Stimulated activated naive CD4-positive, alpha-beta T cell (primary cell): ENCODE results near the gene CCDC192.
"Not testable (repeated sequence)": the region's sequence is repeated elsewhere in the genome, so short reads cannot be mapped to it uniquely, and the experiment has no call there.

Experiments
- DNase-seq, 6 experiments: peaks; one replicate each; lab custom pipeline; 2025; lab: John Stamatoyannopoulos, UW

CCDC192 gene

DNA sequence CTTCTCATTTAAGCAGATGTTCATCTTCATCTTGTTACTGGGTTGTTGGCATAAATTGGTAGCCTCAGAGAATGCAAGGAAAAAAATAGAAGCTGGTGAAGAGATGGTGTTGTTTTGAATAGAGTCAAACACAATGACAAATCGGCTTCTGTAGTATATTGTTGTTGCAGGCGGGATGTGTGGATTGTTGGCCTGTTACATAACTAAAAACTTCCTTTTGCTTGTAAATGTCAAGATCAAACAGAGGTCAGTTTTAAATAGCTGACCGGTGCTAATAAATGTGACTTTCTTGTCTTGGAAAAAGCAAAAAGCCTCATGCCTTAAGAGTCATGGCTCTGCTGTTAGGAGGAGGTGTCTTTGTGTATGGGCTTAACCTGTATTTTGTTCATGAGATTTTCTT lies 59.2 kb downstream of the CCDC192 start:
- no peak for DNase-seq

- DNase-seq = no peak
Observed at GRCh38 chr5:127766676-127767335, 63.6 kb downstream of the CCDC192 start.

- DNase-seq = no peak
Observed at GRCh38 chr5:127769386-127769785, 66.2 kb downstream of the CCDC192 start.

- no peak for DNase-seq
Observed at GRCh38 chr5:127770272-127770671, 67.1 kb downstream of the CCDC192 start.

DNA sequence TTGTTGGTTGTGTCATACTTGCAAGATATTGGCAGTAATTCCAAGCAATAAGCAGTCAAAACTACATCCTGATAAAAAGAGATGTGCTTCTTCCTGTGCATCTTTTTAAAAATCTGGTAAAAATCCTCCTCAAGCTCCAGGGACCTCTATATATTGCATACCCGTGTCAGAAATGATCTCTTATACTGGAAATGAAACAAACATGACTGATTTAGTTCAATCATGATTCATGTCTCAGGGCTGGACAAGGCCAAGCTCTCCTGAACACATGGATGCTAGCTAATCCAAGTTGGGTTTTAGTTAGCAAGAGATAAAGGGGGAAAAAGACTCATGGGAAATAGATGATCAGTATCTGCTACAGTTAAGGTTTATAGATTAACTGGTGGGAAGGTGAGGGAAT lies 69.3 kb downstream of the CCDC192 start:
- no peak for DNase-seq

GRCh38 chr5:127774221-127774620 lies 71.0 kb downstream of the CCDC192 start:
- DNase-seq = no peak

DNA sequence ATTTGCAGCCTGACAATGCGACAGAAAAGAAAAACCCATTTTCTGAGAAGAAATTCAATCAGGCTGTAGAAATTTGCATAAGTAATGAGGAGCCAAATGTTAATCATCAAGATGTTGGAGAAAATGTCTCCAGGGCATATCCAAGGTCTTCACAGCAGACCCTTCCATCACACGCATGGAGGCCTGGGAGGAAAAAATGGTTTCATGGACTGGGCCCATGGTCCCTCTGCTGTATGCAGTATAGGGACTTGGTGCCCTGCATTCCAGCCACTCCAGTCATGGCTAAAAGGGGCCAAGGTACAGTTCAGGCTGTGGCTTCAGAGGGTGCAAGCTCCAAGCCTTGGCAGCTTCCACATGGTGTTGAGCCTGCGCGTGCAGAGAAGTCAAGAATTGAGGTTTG lies 73.3 kb downstream of the CCDC192 start:
- DNase-seq = no peak

DNA sequence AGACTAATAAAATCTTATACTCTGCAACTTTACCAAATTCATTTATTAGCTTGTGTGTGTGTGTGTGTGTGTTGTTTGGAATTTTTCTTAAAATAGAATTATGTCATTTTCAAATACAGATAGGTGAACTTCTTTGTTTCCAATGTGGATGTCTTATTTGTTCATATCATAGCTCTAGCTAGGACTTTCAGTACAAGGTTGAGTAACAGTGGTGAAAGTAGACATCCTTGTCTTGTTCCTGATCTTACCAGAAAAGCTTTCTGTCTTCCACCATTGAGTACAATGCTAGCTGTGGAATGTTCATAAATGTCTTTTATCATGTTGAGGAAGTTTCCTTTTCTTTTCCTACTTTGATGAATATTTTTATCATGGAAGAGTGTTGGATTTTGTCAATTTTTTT lies 74.8 kb downstream of the CCDC192 start:
- DNase-seq = no peak

GRCh38 chr5:127782450-127782849 lies 79.3 kb downstream of the CCDC192 start:
- not testable (repeated sequence) for DNase-seq

DNA sequence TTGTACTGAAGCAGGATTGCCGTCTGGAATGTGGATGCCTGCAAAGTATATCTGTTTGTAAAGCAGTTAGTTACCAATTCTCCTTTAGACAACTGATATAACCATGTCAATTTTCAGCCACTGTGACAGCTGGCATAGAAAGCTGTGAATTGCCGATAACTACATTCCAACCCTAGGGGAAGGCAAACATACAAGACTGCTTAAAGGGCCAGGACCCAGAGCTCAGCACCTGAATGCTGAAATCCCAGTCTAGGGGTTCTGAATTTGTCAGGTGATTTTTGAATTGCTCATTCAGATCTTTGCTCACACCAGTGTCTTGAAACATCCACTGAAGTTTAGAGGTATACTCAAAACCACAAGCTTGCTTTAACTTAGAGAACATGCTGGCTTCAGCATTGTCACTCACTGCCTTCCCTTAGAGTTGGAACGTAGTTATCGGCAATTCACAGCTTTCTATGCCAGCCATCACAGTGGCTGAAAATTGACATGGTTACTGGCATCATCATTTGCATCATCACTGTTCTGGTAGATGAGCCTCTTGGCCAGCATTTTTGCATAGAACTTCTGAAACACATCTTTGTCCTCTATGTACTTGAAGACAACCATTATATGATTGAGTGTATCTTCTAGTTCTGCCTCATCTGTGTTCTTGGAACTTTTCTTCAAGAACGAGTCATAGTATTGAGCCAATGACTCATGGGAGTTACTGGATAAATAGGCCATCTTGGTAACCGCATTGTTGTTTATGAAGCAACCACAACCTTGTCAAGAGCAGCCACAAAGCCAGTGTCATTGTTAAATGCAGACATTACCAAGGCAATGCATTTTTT lies 82.1 kb downstream of the CCDC192 start:
- no peak for DNase-seq

- no peak for DNase-seq
Observed at GRCh38 chr5:127791439-127791838, 88.2 kb downstream of the CCDC192 start.

- not testable (repeated sequence) for DNase-seq
Observed at GRCh38 chr5:127791908-127792307, 88.7 kb downstream of the CCDC192 start.

DNA sequence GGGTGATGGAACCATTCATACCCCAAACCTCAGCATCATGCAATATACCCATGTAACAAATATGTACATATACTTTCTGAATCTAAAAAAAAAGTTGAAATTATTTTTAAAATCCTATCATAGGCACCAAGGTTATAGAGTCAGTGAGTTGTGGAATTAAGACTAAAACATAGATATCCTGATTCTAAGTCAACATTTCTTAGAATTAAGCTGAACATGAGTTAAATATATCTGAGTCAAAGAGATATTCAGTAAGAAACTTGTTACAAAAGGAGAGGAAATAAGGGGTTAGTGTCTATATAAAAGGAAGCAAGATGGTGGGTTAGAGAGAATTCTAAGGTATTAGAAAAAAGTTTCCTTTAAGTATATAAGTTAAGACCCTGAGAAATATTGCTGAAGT lies 89.9 kb downstream of the CCDC192 start:
- DNase-seq = no peak

DNA sequence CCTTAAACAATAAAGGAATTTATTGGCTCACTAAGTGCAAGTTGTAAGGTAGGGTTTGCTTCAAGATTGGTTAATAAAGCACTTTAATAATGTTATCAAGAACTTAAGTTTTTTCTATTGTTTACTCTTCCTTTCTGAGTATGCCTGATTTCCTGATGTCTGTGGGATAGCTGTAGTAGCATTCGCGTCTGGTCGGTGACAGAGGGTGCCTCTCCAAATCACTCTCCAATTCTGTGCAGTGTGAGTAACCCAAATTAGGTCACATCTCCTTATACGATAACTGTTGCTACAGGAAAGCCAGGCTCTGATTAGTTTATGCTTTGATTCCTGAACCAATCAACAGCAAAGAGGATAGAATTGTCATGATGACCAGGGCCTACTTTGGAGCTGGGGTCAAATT lies 90.7 kb downstream of the CCDC192 start:
- DNase-seq = no peak

DNA sequence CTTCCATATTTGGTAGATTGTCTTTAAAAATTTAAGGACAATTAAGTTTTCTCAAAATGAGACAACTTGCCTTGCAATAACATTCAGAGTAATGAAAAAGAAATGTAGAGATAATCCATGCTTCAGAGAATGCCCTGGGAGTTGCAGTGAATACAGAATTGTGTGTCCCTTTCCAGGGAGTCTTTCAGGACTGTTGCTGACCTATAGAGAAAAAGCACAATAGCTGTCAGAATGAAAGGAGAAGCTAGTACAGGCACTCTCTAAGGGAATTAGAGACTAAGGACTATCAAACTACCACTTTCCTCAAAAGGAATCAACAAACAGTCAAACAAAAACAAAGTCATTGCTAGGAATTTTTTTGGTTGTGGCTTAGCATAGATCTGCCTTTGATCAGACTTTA lies 93.0 kb downstream of the CCDC192 start:
- DNase-seq = no peak

DNA sequence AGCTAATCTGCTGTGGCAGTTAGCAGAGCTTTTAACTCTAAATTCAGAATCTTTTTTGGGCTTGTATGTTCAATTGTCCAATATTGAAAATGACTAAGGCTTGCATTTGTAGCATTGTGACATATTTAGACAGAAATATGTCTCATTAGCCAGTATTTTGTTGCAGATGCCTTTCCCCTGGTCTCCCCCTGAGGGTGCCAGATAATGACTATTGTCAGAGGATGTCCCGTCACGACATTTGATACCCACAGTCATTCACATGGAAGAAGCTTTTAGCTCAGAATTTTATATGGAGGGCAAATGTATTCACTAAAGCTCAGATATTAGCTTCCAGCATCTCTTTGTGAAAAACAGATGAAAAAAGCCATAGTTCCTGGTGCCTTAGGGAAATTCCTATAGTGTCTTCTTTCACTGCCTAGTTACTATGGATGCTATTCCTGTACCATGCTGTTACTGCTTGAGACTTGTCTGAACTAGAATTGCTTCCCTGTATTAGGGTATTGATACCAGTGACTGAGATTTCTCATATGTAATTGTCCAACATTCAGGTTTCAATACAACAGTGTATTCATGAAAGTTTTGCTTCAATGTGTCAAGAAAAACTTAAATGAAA lies 96.2 kb downstream of the CCDC192 start:
- DNase-seq = no peak

DNA sequence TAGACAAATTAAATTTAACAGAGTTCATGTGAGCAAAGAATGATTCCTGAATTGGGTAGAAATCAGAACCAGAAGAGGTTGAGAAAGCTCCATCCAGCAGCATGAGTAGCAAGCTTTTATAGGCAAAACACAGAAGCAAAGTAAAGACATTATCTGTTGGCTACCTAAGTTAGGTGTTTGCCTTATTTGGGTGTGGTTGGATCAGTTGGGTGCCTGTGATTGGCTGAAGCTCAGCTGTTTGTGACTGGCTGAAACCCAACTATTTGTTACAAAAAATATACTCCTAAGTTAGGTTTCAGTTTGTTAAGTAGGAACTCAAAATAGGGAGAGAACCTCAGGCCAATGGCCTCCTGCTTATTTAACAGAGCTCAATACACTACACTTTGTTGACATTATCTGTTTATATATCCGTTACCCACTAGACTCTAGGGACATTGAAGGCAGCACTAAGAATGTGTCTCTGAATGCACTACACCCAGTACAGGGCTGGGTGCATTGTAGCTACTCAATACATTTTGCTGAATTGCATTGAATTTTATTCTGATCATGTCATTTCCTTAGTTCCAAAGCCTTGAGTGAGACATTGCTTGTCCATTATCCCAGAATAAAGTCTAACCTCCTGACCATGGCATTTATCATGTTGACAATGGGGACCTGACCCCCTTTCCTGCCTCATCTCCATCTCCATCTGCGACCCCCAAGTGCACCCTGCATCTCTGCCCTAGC lies 98.7 kb downstream of the CCDC192 start:
- no peak for DNase-seq

DNA sequence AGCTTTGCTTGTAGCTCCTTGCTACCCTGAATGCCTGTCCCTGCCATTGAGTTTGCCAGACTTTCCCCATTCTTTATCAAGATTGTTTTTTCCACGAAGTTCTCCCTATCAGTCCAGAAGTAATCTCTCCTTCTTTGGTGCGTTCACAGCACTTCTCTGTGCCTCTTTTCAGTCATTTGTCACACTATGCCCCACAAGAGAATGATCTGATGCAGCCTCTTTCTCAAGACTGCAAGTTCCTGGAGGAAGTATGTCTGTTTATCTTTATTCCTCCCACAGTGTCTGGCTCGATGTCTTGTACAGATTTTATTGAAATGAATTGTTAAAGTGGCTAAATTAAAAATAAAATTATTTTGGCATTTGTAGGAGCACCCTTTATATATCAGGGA lies 99.3 kb downstream of the CCDC192 start:
- no peak for DNase-seq

DNA sequence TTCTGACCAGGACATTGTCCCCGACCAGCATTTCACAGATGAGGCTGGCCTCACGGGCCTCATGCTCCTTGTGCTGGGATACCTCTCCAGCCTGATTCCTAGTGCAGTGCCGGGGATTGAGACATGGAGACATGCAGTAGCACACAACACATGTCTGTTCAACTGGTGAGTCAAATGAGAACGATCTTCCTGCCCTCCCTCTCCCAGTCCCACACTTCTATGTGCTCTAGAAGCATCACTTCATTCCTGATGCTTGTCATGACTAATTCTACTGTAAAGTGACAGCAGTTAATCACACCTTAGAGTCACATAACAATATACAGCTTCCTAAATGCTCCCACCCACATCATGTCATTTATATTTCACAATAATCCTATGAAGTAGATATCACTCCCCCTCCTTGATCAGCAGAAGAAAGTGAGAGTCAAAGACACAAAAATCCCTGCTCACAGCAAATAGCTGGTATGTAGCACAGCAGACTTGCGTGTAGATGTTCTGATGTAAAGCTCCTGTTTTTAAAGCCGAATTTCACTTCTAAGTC lies 101.8 kb downstream of the CCDC192 start:
- no peak for DNase-seq

- no peak for DNase-seq
Observed at GRCh38 chr5:127805448-127805847, 102.3 kb downstream of the CCDC192 start.

DNA sequence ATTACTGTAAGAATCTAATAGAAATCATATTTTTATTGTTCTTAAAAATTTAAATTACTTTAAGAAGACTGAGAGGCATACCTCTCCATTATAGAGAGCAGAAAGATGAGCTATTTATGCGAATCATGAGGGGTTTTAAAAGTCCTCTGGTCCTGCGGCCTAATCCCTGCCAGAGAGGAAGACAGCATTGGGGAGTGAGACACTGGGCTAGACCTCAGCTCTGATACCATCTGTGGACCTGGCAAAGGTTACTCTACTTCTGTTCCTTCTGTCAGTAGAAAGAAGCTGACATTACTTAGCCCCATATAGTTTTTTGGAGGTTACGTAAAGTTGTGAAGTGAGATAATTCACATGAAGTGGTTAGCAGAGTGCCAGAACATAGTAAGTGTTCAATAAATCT lies 103.6 kb downstream of the CCDC192 start:
- no peak for DNase-seq

DNA sequence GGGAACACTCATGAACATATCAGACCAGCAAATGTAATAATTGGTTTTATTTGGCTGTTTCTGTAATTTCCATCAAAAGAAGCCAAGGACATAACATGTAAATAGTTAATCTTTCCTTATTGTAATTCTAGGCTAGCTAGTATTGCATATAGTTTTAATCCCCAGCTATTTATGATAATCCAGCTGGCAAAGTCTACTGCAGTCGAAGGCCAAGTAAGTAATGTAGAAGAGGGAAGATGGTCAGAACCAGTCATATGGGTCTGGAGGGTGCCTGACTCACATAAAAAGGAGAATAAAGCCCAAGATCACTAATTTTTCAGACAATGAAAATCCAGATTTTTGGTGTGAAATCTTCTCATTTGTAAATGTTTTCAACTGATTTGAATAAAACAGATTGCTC lies 106.3 kb downstream of the CCDC192 start:
- no peak for DNase-seq
